HepG2 (cell line): ENCODE data around the gene MRPL43. TPM values are rescaled to one million over a fixed set of nuclear protein-coding genes. Genes with fewer than 3 reads are reported as not detected.
A peak's percentile ranks its signal among the peaks of the same experiment; 100 is the strongest.

Source experiments
- CCDC6 ChIP-seq: sonication (generic); formaldehyde crosslinking; IDR thresholded peaks from 2 replicates; pipeline ENCODE4 v1.8.1; 2022; ENCODE audit warnings: mild to moderate bottlenecking, missing genetic modification reagents, moderate library complexity
- PHF5A ChIP-seq: IDR thresholded peaks from one replicate; pipeline ENCODE4 v1.6.1; 2018; ENCODE audit warnings: low read depth, missing genetic modification reagents; ENCODE audit not compliant: unreplicated experiment
- RBM22 ChIP-seq: fragments of 200-400 bp; formaldehyde crosslinking; optimal IDR thresholded peaks from 2 replicates; pipeline ENCODE3; 2017; ENCODE audit warnings: mild to moderate bottlenecking, low read length, moderate library complexity
- SMARCE1 ChIP-seq: fragments of 450-650 bp; IDR thresholded peaks from 2 replicates; pipeline ENCODE4 v1.6.1; 2017; ENCODE audit warnings: borderline replicate concordance
- TFE3 ChIP-seq: IDR thresholded peaks from 2 replicates; pipeline ENCODE4 v1.6.1; 2016
- ZBTB21 ChIP-seq: sonication (generic); formaldehyde crosslinking; IDR thresholded peaks from 2 replicates; pipeline ENCODE4 v1.4.0; 2020; ENCODE audit warnings: missing genetic modification reagents
- ZKSCAN8 ChIP-seq: IDR thresholded peaks from 2 replicates; pipeline ENCODE4 v1.6.1; 2016; ENCODE audit warnings: borderline replicate concordance, missing genetic modification reagents, missing compliant biosample characterization
- ZNF83 ChIP-seq: sonication (generic); formaldehyde crosslinking; IDR thresholded peaks from 2 replicates; pipeline ENCODE4 v1.4.0; 2020; ENCODE audit warnings: missing genetic modification reagents, mild to moderate bottlenecking, borderline replicate concordance
- ZNF878 ChIP-seq: sonication (generic); formaldehyde crosslinking; IDR thresholded peaks from 2 replicates; pipeline ENCODE4 v1.8.1; 2023; ENCODE audit warnings: mild to moderate bottlenecking, missing genetic modification reagents, moderate library complexity
- polyA plus RNA-seq, 8 experiments: library from polyadenylated mRNA; depleted of rRNA in 3 of 8; stranded (reverse) in 7 of 8; unstranded in 1 of 8; fragments of >200 nt; fragmentation: Illumina TruSeq in 4 of 8; extraction: Trizol in 4 of 8; gene quantifications; 2 replicates each; pipeline versions ENCODE4 v1.2.1 to v1.2.3, GENCODE V29; 2011 to 2016; ENCODE audit warnings: low read depth in 4 of 8, missing spikeins in 1 of 8, mixed read lengths in 1 of 8; ENCODE audit not compliant: insufficient read depth in 1 of 8
- total RNA-seq, 5 experiments: library from RNA; depleted of rRNA; stranded (reverse); fragments of >200 nt; fragmentation: Illumina TruSeq; extraction: Trizol; gene quantifications; 2 replicates each; pipeline ENCODE4 v1.2.3, GENCODE V29; 2016; ENCODE audit warnings: low read depth in 1 of 5
- TF ChIP-seq, protein P1 (sequence below): sonication (generic); formaldehyde crosslinking; IDR thresholded peaks from 2 replicates; pipeline ENCODE4 v1.4.0; 2020; ENCODE audit warnings: missing genetic modification reagents
- TF ChIP-seq, protein P2 (sequence below): sonication (generic); formaldehyde crosslinking; IDR thresholded peaks from 2 replicates; pipeline ENCODE4 v1.8.1; 2023; ENCODE audit warnings: mild to moderate bottlenecking, missing genetic modification reagents, borderline replicate concordance
- TF ChIP-seq, protein P3 (sequence below): sonication (generic); formaldehyde crosslinking; IDR thresholded peaks from 2 replicates; pipeline ENCODE4 v1.5.0; 2020; ENCODE audit warnings: mild to moderate bottlenecking, missing genetic modification reagents, moderate library complexity
- TF ChIP-seq, protein P4 (sequence below): sonication (generic); formaldehyde crosslinking; IDR thresholded peaks from 2 replicates; pipeline ENCODE4 v1.5.0; 2020; ENCODE audit warnings: mild to moderate bottlenecking, missing genetic modification reagents, borderline replicate concordance
- TF ChIP-seq, protein P5 (sequence below): IDR thresholded peaks from 2 replicates; pipeline ENCODE4 v1.6.1; 2016; ENCODE audit warnings: missing compliant biosample characterization, missing genetic modification reagents, borderline replicate concordance

The MRPL43 gene
- total and polyA plus RNA-seq, 2 of the 13 experiments (the other 11 are each of a cell fraction or from before 2014, with no cell fraction given): 71.0 to 73.7 TPM

DNA sequence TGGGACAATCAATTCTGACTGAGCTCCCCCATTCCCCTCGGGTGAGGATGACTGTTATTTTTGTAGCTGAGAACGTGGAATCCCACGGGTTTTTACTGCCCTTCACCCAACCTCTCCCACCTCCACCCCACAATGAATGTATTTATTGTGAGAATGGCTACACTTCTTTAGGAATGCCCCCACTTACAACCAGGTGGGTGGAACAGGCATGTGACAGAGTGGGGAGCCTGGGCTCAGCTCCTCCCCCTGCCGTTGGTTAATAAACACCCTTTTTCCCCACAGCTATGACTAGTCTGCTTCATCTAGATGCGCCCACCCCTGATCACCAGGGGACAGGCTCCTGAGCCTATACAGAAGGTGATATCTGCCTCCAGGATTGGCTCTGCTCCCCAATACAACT is 2.0 kb downstream of the MRPL43 start (continued):
- no peak for TF ChIP-seq SMARCE1
- no peak for TF ChIP-seq ZNF83
- TF ChIP-seq, protein P1, sequence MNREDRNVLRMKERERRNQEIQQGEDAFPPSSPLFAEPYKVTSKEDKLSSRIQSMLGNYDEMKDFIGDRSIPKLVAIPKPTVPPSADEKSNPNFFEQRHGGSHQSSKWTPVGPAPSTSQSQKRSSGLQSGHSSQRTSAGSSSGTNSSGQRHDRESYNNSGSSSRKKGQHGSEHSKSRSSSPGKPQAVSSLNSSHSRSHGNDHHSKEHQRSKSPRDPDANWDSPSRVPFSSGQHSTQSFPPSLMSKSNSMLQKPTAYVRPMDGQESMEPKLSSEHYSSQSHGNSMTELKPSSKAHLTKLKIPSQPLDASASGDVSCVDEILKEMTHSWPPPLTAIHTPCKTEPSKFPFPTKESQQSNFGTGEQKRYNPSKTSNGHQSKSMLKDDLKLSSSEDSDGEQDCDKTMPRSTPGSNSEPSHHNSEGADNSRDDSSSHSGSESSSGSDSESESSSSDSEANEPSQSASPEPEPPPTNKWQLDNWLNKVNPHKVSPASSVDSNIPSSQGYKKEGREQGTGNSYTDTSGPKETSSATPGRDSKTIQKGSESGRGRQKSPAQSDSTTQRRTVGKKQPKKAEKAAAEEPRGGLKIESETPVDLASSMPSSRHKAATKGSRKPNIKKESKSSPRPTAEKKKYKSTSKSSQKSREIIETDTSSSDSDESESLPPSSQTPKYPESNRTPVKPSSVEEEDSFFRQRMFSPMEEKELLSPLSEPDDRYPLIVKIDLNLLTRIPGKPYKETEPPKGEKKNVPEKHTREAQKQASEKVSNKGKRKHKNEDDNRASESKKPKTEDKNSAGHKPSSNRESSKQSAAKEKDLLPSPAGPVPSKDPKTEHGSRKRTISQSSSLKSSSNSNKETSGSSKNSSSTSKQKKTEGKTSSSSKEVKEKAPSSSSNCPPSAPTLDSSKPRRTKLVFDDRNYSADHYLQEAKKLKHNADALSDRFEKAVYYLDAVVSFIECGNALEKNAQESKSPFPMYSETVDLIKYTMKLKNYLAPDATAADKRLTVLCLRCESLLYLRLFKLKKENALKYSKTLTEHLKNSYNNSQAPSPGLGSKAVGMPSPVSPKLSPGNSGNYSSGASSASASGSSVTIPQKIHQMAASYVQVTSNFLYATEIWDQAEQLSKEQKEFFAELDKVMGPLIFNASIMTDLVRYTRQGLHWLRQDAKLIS (CRISPR knock-in tag): no peak
- TF ChIP-seq, protein P2, sequence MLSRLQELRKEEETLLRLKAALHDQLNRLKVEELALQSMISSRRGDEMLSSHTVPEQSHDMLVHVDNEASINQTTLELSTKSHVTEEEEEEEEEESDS: no peak
- 0 out of 2 replicates have a peak, but pooled peaks have one; percentile 46 for TF ChIP-seq CCDC6 (CRISPR knock-in tag)
- TF ChIP-seq, protein P3, sequence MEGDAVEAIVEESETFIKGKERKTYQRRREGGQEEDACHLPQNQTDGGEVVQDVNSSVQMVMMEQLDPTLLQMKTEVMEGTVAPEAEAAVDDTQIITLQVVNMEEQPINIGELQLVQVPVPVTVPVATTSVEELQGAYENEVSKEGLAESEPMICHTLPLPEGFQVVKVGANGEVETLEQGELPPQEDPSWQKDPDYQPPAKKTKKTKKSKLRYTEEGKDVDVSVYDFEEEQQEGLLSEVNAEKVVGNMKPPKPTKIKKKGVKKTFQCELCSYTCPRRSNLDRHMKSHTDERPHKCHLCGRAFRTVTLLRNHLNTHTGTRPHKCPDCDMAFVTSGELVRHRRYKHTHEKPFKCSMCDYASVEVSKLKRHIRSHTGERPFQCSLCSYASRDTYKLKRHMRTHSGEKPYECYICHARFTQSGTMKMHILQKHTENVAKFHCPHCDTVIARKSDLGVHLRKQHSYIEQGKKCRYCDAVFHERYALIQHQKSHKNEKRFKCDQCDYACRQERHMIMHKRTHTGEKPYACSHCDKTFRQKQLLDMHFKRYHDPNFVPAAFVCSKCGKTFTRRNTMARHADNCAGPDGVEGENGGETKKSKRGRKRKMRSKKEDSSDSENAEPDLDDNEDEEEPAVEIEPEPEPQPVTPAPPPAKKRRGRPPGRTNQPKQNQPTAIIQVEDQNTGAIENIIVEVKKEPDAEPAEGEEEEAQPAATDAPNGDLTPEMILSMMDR (CRISPR knock-in tag): peak; percentile 53
- TF ChIP-seq, protein P4, sequence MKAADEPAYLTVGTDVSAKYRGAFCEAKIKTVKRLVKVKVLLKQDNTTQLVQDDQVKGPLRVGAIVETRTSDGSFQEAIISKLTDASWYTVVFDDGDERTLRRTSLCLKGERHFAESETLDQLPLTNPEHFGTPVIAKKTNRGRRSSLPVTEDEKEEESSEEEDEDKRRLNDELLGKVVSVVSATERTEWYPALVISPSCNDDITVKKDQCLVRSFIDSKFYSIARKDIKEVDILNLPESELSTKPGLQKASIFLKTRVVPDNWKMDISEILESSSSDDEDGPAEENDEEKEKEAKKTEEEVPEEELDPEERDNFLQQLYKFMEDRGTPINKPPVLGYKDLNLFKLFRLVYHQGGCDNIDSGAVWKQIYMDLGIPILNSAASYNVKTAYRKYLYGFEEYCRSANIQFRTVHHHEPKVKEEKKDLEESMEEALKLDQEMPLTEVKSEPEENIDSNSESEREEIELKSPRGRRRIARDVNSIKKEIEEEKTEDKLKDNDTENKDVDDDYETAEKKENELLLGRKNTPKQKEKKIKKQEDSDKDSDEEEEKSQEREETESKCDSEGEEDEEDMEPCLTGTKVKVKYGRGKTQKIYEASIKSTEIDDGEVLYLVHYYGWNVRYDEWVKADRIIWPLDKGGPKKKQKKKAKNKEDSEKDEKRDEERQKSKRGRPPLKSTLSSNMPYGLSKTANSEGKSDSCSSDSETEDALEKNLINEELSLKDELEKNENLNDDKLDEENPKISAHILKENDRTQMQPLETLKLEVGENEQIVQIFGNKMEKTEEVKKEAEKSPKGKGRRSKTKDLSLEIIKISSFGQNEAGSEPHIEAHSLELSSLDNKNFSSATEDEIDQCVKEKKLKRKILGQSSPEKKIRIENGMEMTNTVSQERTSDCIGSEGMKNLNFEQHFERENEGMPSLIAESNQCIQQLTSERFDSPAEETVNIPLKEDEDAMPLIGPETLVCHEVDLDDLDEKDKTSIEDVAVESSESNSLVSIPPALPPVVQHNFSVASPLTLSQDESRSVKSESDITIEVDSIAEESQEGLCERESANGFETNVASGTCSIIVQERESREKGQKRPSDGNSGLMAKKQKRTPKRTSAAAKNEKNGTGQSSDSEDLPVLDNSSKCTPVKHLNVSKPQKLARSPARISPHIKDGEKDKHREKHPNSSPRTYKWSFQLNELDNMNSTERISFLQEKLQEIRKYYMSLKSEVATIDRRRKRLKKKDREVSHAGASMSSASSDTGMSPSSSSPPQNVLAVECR (CRISPR knock-in tag): no peak
- TF ChIP-seq ZNF878 (CRISPR knock-in tag): no peak; the same call in 1 of the 2 replicates
- TF ChIP-seq RBM22: peak; percentile 80
- TF ChIP-seq TFE3 (CRISPR knock-in tag): peak; percentile 62
- no peak for TF ChIP-seq ZKSCAN8 (CRISPR knock-in tag)
- TF ChIP-seq ZBTB21 (CRISPR knock-in tag): no peak
- TF ChIP-seq PHF5A (CRISPR knock-in tag): peak; percentile 55
- TF ChIP-seq, protein P5, sequence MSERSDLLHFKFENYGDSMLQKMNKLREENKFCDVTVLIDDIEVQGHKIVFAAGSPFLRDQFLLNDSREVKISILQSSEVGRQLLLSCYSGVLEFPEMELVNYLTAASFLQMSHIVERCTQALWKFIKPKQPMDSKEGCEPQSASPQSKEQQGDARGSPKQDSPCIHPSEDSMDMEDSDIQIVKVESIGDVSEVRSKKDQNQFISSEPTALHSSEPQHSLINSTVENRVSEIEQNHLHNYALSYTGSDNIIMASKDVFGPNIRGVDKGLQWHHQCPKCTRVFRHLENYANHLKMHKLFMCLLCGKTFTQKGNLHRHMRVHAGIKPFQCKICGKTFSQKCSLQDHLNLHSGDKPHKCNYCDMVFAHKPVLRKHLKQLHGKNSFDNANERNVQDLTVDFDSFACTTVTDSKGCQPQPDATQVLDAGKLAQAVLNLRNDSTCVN (CRISPR knock-in tag): no peak
